Peyer's patch (tissue), 4 donors: ENCODE results near the gene MIB1.

Experiments used
- POLR2A ChIP-seq, 2 donors: fragments of 450-650 bp; IDR thresholded peaks; one replicate each; pipeline ENCODE4 v1.5.1; 2017; ENCODE audit warnings: antibody characterized with exemption in 2 of 2, mild to moderate bottlenecking in 2 of 2, moderate library complexity in 2 of 2
- TF ChIP-seq, protein P1 (sequence below), 6 experiments: fragments of 450-650 bp in 4 of 6; fragments of 200-600 bp in 2 of 6; sonication (generic) in 1 of 6; IDR thresholded peaks; one replicate each; pipeline ENCODE4 v1.5.1; 2017 to 2019; ENCODE audit warnings: antibody characterized with exemption in 6 of 6, mild to moderate bottlenecking in 3 of 6, moderate library complexity in 1 of 6

DNA sequence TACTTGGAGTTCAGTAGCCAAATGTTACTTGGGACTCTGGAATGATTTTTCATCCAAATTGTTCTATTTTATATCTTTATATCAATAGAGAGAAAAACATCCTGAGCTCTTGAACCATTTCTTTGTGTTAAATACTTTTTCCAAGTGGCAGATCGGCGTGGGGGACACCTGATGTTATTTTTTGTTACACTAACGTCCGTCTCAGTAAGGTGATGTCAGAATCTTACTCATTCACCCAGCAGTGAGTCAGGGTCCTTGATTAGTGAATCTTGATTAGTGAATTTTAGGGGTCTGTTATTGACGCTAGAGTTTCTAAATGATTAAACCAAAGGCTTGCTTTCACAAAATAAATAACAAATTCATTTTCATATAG is 1.7 kb downstream of the MIB1 start:
- TF ChIP-seq, protein P1, sequence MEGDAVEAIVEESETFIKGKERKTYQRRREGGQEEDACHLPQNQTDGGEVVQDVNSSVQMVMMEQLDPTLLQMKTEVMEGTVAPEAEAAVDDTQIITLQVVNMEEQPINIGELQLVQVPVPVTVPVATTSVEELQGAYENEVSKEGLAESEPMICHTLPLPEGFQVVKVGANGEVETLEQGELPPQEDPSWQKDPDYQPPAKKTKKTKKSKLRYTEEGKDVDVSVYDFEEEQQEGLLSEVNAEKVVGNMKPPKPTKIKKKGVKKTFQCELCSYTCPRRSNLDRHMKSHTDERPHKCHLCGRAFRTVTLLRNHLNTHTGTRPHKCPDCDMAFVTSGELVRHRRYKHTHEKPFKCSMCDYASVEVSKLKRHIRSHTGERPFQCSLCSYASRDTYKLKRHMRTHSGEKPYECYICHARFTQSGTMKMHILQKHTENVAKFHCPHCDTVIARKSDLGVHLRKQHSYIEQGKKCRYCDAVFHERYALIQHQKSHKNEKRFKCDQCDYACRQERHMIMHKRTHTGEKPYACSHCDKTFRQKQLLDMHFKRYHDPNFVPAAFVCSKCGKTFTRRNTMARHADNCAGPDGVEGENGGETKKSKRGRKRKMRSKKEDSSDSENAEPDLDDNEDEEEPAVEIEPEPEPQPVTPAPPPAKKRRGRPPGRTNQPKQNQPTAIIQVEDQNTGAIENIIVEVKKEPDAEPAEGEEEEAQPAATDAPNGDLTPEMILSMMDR (IDR thresholded peaks at IDR 0.05): no peak
- no peak for TF ChIP-seq POLR2A (IDR thresholded peaks at IDR 0.05)
